ENCODE results near the gene CLMN.

- TF ChIP-seq, protein P1, sequence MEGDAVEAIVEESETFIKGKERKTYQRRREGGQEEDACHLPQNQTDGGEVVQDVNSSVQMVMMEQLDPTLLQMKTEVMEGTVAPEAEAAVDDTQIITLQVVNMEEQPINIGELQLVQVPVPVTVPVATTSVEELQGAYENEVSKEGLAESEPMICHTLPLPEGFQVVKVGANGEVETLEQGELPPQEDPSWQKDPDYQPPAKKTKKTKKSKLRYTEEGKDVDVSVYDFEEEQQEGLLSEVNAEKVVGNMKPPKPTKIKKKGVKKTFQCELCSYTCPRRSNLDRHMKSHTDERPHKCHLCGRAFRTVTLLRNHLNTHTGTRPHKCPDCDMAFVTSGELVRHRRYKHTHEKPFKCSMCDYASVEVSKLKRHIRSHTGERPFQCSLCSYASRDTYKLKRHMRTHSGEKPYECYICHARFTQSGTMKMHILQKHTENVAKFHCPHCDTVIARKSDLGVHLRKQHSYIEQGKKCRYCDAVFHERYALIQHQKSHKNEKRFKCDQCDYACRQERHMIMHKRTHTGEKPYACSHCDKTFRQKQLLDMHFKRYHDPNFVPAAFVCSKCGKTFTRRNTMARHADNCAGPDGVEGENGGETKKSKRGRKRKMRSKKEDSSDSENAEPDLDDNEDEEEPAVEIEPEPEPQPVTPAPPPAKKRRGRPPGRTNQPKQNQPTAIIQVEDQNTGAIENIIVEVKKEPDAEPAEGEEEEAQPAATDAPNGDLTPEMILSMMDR (IDR thresholded peaks at IDR 0.05; ENCODE audit: low read length): no peak
- no peak for TF ChIP-seq EZH2 (IDR thresholded peaks at IDR 0.05; ENCODE audit: borderline replicate concordance, low read length)
Measured at GRCh38 chr14:95265106-95266094, 54.3 kb downstream of the CLMN start.
